DMS153 treated with DMSO at 0.1 percent for 48 hours (cell line): ENCODE results near the gene PPP1R1B.

Experiments
- DNase-seq: peaks from one replicate; lab custom pipeline; 2025; ENCODE audit not compliant: unreplicated experiment; lab: John Stamatoyannopoulos, UW

Gene PPP1R1B

GRCh38 chr17:39614545-39615157 lies 12.1 kb upstream of the PPP1R1B start:
- DNase-seq = no peak

- DNase-seq = no peak
Observed at GRCh38 chr17:39615434-39615833, 11.3 kb upstream of the PPP1R1B start.

- no peak for DNase-seq
Observed at GRCh38 chr17:39617100-39617445, 9.7 kb upstream of the PPP1R1B start.

- DNase-seq = peak; percentile 82
Observed at GRCh38 chr17:39617446-39618245, 9.1 kb upstream of the PPP1R1B start.

- DNase-seq = peak; percentile 28
Observed at GRCh38 chr17:39618246-39618913, 8.4 kb upstream of the PPP1R1B start.

- no peak for DNase-seq
Observed at GRCh38 chr17:39618956-39619785, 7.6 kb upstream of the PPP1R1B start.

- DNase-seq = no peak
Observed at GRCh38 chr17:39619786-39620101, 7.0 kb upstream of the PPP1R1B start.

GRCh38 chr17:39621523-39622379 lies 5.0 kb upstream of the PPP1R1B start:
- peak; percentile 72 for DNase-seq

GRCh38 chr17:39622380-39623006 lies 4.3 kb upstream of the PPP1R1B start:
- DNase-seq = no peak

GRCh38 chr17:39623356-39623950 lies 3.3 kb upstream of the PPP1R1B start:
- peak; percentile 50 for DNase-seq

- DNase-seq = no peak
Observed at GRCh38 chr17:39624313-39624712, 2.4 kb upstream of the PPP1R1B start.

- no peak for DNase-seq
Observed at GRCh38 chr17:39625198-39625785, 1.5 kb upstream of the PPP1R1B start.

GRCh38 chr17:39627047-39627711 lies 427 bp downstream of the PPP1R1B start:
- no peak for DNase-seq

- DNase-seq = no peak
Observed at GRCh38 chr17:39627712-39628516, 1.2 kb downstream of the PPP1R1B start.

GRCh38 chr17:39628655-39629493 lies 2.1 kb downstream of the PPP1R1B start:
- peak; percentile 92 for DNase-seq

- DNase-seq = no peak
Observed at GRCh38 chr17:39629494-39629880, 2.7 kb downstream of the PPP1R1B start.

GRCh38 chr17:39629898-39630297 lies 3.1 kb downstream of the PPP1R1B start:
- DNase-seq = no peak
